Central memory CD4-positive, alpha-beta T cell (primary cell): ENCODE results near the gene ZNF664.
"Not testable (repeated sequence)": the region's sequence is repeated elsewhere in the genome, so short reads cannot be mapped to it uniquely, and the experiment has no call there.

Experiments
- DNase-seq: peaks from one replicate; pipeline ENCODE4 v3.0.0; 2022

The ZNF664 gene

DNA sequence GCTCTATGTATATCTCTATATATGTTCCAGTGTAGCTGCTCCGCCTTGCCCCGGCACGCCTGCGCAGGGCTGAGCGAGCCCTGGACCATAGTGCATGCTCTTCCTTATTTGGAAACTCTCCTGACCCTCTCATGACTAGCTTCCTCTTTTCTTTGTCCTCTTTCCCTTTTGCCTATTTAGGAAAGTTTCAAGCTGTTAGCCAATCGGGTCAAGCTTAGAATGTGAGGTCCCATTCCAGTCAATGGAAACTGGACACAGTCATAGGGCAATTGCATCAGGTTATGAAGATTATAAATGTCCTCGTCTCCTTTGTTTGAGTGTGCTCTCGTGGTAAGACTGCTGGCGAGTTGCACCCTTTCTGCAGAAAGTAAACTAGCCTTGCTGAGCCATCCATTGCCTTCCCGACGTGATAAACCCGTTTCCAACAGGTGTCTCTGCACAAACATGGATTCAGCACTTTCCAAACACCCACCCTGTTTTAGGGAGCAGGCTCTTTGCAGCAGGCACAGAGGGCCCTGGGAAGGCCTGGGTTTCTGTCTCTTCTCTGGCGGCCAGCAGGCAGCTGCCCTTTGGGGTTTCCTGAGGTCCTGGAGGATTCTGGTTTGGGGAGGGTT is 31.3 kb upstream of the ZNF664 start:
- no peak for DNase-seq

DNA sequence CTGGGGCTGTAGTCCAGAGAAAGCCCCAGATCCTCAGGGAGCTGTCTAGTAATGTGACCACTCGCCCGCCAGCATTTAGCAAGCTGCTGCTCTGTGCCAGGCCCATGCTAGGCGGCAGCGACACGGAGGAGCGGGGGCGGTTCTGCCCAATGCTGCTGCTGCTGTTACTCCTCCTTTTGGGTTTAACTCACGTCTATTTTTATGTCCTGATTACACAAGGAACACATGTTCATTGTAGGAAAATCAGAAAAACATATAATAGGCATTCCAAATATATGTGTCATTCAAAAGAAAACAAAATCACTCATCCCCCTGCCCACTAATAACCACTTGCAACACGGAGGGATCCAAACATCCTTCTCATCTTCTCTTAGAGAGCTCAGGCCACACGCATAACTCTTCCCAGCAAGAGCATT is 30.8 kb upstream of the ZNF664 start:
- no peak for DNase-seq

GRCh38 chr12:123942911-123943648 is 29.9 kb upstream of the ZNF664 start:
- DNase-seq = no peak

GRCh38 chr12:123943816-123944215 is 29.2 kb upstream of the ZNF664 start:
- DNase-seq = no peak

DNA sequence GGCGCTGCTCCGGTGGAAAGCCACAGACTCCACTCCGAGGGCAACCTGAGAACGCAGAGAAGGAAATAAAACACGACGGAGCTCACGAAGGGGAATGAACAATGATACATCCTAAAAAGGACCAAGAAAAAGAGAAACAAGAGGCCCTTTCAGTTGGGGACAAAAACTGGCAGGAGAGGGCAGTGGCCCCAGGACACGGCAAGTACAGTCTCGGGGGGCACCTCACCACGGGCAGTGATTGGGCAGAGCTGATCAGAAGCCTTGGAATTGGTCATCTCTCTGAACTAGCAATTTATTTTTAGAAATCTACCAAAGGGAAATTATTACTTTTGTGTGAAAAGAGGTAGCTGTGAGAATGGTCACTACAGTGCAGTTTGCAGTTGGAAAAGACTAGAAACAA is 28.3 kb upstream of the ZNF664 start:
- DNase-seq = no peak

GRCh38 chr12:123945287-123946151 is 27.5 kb upstream of the ZNF664 start:
- no peak for DNase-seq

GRCh38 chr12:123946152-123946515 is 26.9 kb upstream of the ZNF664 start:
- DNase-seq = no peak

- not testable (repeated sequence) for DNase-seq
Observed at GRCh38 chr12:123946516-123947505, 26.2 kb upstream of the ZNF664 start.

- DNase-seq = not testable (repeated sequence)
Observed at GRCh38 chr12:123947531-123947930, 25.5 kb upstream of the ZNF664 start.

- DNase-seq = no peak
Observed at GRCh38 chr12:123948401-123948795, 24.6 kb upstream of the ZNF664 start.

- DNase-seq = no peak
Observed at GRCh38 chr12:123948796-123949769, 23.9 kb upstream of the ZNF664 start.

GRCh38 chr12:123949770-123950165 is 23.2 kb upstream of the ZNF664 start:
- DNase-seq = no peak

GRCh38 chr12:123950476-123951349 is 22.3 kb upstream of the ZNF664 start:
- DNase-seq = no peak

DNA sequence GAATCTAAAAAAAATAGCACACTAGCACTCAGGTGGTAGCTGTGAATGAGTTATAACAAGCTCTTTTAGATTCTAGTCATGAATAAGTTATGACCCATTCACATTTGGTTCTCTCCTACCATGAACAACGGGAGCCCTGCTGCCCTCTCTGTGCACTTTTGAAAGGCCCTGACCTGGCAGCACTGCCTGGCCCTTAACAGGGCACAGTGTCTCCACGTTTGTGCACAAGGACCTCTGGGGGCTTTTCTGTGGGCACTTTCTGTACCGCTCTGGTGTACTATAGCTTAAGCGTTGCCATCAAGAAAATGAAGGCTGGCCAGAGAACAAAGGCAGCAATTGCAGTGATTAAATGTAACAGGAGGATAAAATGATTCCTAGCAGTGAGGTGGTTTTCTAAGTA is 21.5 kb upstream of the ZNF664 start:
- DNase-seq = no peak

GRCh38 chr12:123952037-123952436 is 21.0 kb upstream of the ZNF664 start:
- DNase-seq = no peak

- no peak for DNase-seq
Observed at GRCh38 chr12:123954647-123955350, 18.2 kb upstream of the ZNF664 start.

DNA sequence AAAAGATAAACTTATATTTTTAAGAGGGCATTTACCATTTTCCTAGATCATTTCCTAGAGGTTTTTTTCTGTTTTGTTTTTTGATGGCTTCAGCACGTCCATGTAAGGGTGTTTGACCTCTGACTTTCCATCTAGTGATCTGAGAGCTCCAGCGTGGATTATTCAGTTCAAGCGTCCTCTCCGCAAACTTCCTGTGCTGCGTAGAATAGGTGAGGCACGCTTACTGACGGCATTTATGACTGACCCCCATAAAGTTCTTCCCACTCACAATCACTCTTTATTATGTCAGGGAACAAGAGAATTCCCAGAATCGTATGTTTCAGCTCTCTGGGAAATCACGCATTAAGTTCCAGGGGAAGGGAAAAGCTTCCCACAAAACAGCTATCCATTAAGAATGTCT is 16.8 kb upstream of the ZNF664 start:
- DNase-seq = no peak

DNA sequence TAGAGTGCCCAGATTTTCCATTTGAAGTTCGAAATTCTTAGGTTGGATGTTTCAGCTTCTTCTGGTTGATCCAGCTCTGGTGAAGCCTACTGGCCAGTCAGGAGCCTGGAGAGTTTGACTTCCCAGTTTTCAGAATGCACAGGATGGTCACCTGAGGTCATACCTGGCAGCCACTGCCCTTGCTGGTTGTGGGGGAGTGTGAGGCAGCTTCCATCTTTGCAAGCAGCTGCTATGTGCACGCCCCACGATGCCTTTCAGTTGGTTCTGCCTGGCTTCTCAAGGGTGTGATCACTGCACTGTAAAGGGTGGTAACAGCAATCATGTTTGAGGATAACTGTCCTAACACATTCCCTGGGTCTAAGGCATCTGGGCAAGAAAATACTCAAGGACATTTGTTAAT is 15.8 kb upstream of the ZNF664 start:
- DNase-seq = no peak

- DNase-seq = no peak
Observed at GRCh38 chr12:123958462-123958861, 14.6 kb upstream of the ZNF664 start.

DNA sequence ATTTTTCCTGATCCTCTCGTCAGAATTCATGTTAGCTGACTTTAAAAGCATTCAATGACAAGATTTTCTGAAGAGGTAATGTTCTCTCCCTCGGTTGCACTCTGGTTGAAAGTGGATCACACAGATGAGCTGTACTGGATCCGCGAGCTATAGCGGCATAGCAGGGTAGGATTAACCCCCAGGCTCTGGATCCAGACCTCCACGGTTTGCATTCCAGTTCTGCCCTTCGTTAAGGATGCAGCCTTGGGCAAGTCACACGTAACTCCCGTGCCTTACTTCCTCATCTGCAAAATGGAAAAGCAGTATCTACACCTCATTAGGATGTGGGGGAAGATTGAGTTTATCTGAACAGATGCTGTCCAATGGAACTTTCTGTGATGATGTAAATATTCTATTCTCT is 14.1 kb upstream of the ZNF664 start:
- DNase-seq = no peak
